Upper lobe of right lung (tissue), 1 donor: ENCODE data around the gene TCL1B. TPM values are rescaled to one million over a fixed set of nuclear protein-coding genes. Genes with fewer than 3 reads are reported as not detected.

ENCODE experiments used
- ATAC-seq: fragments of 200-7000 bp; cut with Tn5 transposase; one replicate; pipeline ENCODE4 v1.9.1; 2020; ENCODE audit warnings: mild to moderate bottlenecking, moderate library complexity
- DNase-seq: peaks from one replicate; pipeline ENCODE4 v3.0.0-alpha.2; 2020
- H3K27ac ChIP-seq: fragments of 200-600 bp; one replicate; pipeline ENCODE4 v1.8.0; 2022
- H3K27me3 ChIP-seq: fragments of 200-600 bp; one replicate; pipeline ENCODE4 v1.8.0; 2022; ENCODE audit warnings: mild to moderate bottlenecking
- H3K36me3 ChIP-seq: fragments of 200-600 bp; one replicate; pipeline ENCODE4 v1.8.0; 2022
- H3K4me1 ChIP-seq: fragments of 200-600 bp; one replicate; pipeline ENCODE4 v1.8.0; 2022
- H3K4me3 ChIP-seq: fragments of 200-600 bp; one replicate; pipeline ENCODE4 v1.8.0; 2022; ENCODE audit warnings: mild to moderate bottlenecking
- H3K9me3 ChIP-seq: fragments of 200-600 bp; one replicate; pipeline ENCODE4 v1.8.0; 2022
- intact Hi-C: fragments of 100-400 bp; cut with DNase I; formaldehyde crosslinking; loops from one replicate; pipeline ENCODE4 v1.11.0; 2022
- total RNA-seq: library from RNA; stranded (reverse); fragmentation: NEBNext Ultra II Directional; extraction: Animal tissue kit (Norgen Biotek cat#: 25700); gene quantifications from one replicate; pipeline ENCODE4 v1.2.1, GENCODE V29; 2021
- TF ChIP-seq, protein P1 (sequence below): fragments of 200-600 bp; IDR thresholded peaks from one replicate; pipeline ENCODE4 v1.8.0; 2022; ENCODE audit warnings: antibody characterized with exemption
- donor health status: DM: no; HTN: yes; CAD: no; lungs with severe emphysema.

Gene TCL1B
- total RNA-seq, 1 donor from 2014 or later: not detected

DNA sequence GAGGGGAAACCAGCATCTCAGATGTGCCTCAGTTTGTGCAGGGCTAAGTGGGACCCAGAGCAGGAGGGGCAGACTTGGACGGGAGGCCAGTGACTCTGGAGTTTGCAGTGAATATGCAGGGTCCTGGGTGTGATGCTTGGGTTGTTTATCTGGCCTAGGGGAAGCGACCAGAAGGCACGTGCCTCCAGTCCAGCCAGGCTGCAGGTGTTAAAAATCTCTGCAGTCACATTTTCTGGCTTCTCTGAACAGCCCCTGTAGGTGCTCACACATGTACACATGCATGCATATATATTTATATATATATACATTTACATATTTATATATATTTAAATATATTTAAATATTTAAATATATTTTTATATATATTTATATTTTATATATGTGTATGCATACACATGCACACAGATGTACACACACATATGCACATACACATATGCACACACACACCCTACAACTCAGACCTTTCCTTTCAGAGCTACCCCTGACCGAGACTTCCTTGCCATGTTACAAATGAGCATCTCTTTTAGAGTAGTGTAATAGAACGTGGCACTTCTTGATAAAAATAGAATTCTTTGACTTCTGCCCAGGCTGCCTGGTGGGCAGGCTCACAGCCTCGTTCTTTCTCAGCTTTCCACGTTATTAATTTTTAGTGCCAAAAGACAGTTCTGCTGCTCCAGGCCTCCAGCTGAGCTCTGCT, 26.8 kb upstream of the TCL1B start:
- H3K4me1 ChIP-seq: no peaks in the 10 kb centered on the region
- no peak overlapping the region for H3K4me3 ChIP-seq
- TF ChIP-seq, protein P1, sequence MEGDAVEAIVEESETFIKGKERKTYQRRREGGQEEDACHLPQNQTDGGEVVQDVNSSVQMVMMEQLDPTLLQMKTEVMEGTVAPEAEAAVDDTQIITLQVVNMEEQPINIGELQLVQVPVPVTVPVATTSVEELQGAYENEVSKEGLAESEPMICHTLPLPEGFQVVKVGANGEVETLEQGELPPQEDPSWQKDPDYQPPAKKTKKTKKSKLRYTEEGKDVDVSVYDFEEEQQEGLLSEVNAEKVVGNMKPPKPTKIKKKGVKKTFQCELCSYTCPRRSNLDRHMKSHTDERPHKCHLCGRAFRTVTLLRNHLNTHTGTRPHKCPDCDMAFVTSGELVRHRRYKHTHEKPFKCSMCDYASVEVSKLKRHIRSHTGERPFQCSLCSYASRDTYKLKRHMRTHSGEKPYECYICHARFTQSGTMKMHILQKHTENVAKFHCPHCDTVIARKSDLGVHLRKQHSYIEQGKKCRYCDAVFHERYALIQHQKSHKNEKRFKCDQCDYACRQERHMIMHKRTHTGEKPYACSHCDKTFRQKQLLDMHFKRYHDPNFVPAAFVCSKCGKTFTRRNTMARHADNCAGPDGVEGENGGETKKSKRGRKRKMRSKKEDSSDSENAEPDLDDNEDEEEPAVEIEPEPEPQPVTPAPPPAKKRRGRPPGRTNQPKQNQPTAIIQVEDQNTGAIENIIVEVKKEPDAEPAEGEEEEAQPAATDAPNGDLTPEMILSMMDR: no peak
- no peaks in the 10 kb centered on the region for H3K9me3 ChIP-seq
- ATAC-seq (no peak), DNase-seq (no peak)
- no peaks in the 10 kb centered on the region for H3K27me3 ChIP-seq
- no peak overlapping the region for H3K27ac ChIP-seq
- no peaks in the 10 kb centered on the region for H3K36me3 ChIP-seq
- intact Hi-C loops: no loop called here

DNA sequence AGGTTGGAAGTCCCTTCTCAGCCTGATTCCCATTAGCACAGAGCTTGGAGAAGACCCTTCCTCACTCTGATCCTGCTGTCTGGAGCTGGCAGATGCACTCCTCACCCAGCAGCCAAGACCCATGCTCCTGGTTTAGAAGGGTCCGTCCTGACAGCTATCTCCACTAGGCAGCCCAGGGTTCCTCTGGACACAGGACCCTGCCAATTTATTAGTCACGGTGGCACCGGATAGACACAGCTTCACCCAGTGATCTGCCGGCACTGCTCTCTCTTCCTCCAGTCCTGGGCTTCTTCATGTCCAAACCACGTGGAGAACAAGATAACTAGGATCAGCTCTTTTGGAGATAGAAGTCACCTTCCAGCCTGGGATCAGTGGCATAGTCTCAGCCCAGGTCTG, 26.2 kb upstream of the TCL1B start:
- Histone ChIP-seq H3K4me1 (no peaks in the 10 kb centered on the region), H3K4me3 (no peak overlapping the region), H3K27me3 (no peaks in the 10 kb centered on the region), H3K36me3 (no peaks in the 10 kb centered on the region), H3K27ac (no peak overlapping the region), H3K9me3 (no peaks in the 10 kb centered on the region)
- TF ChIP-seq, protein P1: no peak
- DNase-seq (no peak), ATAC-seq (no peak)
- intact Hi-C loops: no loop called here

DNA sequence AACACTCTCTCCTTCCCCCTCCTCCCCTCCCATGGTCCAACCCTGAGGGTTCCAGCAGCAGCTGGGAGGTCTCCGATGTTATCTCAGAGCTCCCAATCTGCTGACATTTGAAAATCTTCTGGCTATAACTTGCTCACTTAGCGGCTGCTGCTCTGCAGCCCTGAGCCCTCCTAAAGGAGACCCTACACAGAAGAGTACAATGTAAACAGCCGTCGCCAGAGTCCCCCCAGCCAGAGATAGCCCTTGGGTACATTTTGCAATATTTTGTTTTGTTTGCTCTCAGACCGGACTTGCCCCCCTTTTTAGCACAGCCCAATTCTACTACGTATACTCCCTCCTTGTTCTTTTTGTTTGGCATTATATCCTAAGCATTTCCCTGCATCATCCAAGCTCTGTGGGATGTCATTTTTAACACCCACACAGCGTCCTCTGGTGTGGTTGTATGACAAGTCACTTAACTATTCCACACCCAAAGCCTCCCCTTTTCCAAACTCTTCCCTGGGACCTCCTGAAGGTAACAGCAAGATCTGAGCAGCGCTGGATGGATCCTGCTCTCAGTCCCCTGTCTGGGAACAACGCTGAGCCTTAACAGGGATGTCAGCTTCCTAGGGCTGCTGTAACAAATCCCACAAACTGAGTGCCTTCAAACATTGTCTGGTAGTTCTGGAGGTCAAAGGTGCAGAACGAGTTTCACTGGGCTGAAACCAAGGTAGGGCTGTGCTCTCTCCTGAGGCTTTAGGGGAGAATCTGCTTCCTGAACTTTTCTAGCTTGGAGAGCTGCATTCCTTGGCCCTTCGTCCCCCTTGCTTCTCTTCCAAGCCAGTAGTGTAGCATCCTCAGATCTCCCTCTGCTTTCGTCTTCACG, 25.3 kb upstream of the TCL1B start:
- H3K4me3 ChIP-seq: no peak overlapping the region
- TF ChIP-seq, protein P1: no peak
- H3K36me3 ChIP-seq: no peaks in the 10 kb centered on the region
- intact Hi-C loops: no loop called here
- no peaks in the 10 kb centered on the region for H3K9me3 ChIP-seq
- no peak overlapping the region for H3K27ac ChIP-seq
- no peaks in the 10 kb centered on the region for H3K4me1 ChIP-seq
- ATAC-seq (no peak), DNase-seq (no peak)
- H3K27me3 ChIP-seq: no peaks in the 10 kb centered on the region

DNA sequence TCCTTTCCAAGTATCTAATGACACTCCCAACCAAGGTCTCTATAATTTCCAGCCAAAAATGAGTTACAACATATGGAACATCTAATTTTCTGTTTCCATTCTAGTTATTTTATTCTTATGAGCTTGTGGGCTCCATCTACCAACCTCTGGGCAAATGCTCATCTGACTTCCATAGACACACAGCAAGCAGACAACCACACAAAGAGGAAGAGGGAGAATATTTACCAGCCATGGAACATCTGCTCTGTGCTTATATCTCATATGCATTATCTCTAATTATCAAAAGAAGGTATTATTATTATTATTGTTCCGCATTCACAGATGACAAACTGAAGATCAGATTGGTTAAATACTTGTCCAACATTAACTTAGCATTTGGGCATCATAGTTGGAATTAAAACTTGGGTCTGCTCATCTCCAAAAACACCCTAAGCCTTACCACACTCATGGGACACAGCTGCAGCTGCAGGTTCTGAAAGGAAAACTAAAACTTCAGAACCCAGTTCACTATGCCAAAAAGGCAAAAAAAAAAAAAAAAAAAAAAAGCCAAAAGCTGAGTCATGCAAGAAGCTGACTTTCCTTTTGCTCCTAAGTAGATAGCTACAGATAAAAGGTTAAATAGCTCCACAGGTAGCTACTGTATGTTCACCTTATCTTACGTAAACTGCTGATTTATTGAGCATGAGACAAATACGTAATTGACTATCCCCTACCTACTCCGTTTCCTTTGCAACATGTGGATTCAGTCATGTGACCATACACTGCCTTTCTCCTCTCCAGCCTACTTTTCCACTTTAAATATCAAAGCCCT, 23.6 kb upstream of the TCL1B start:
- ATAC-seq (no peak), DNase-seq (no peak)
- Histone ChIP-seq H3K36me3 (no peaks in the 10 kb centered on the region), H3K27me3 (no peaks in the 10 kb centered on the region), H3K27ac (no peak overlapping the region), H3K4me3 (no peak overlapping the region), H3K4me1 (no peaks in the 10 kb centered on the region), H3K9me3 (no peaks in the 10 kb centered on the region)
- TF ChIP-seq, protein P1: no peak
- intact Hi-C loops: no loop called here

DNA sequence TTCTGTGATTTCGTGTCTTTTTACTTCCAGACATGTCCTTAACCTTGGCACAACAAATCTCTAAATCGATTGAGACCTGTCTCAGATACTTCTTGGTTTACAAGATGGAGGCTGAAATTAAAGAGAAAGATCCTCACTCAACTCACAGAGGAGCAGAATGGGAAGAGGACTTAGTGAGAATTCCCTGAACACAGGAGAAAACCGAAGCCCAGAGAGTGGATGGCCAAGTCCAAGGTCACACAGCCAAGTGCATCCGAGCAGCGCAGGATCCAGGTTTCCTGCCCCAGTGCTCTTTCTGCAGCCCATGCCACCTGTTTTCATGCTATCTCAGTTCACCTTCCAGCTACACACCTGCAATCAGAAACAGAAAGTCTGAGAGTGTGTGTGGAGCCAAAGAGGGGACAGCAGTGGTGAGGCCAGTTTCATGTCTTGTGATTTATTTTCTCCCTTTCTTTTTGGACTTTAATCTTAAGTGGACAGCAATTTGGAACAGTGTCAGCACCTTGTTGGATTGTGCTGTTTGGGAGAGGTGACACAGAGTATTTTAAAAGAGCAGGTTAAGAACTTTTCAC, 22.9 kb upstream of the TCL1B start:
- Histone ChIP-seq H3K4me3 (no peak overlapping the region), H3K36me3 (no peaks in the 10 kb centered on the region), H3K27me3 (no peaks in the 10 kb centered on the region), H3K4me1 (no peaks in the 10 kb centered on the region), H3K9me3 (no peaks in the 10 kb centered on the region), H3K27ac (no peak overlapping the region)
- ATAC-seq (no peak), DNase-seq (no peak)
- TF ChIP-seq, protein P1: no peak
- intact Hi-C loops: no loop called here
